HEK293 (cell line): ENCODE data around the gene PITPNC1.

Experiments used
- HIC1 ChIP-seq: fragments of 450-650 bp; formaldehyde crosslinking; IDR thresholded peaks from 2 replicates; pipeline ENCODE4 v1.5.1; 2016; ENCODE audit warnings: missing biosample characterization, missing genetic modification characterization
- HOXD13 ChIP-seq: sonication (generic); formaldehyde crosslinking; IDR thresholded peaks from 2 replicates; pipeline ENCODE4 v1.8.0; 2022; ENCODE audit warnings: missing genetic modification reagents, borderline replicate concordance
- KLF1 ChIP-seq: fragments of 450-650 bp; formaldehyde crosslinking; IDR thresholded peaks from 2 replicates; pipeline ENCODE4 v1.5.1; 2016; ENCODE audit warnings: missing biosample characterization, missing genetic modification characterization
- KLF7 ChIP-seq: fragments of 450-650 bp; formaldehyde crosslinking; IDR thresholded peaks from 2 replicates; pipeline ENCODE4 v1.5.1; 2016; ENCODE audit warnings: missing biosample characterization, missing genetic modification characterization, borderline replicate concordance
- PBX3 ChIP-seq: sonication (generic); formaldehyde crosslinking; IDR thresholded peaks from 2 replicates; pipeline ENCODE4 v1.8.1; 2022; ENCODE audit warnings: mild to moderate bottlenecking, moderate library complexity, missing genetic modification reagents
- PRDM2 ChIP-seq: fragments of 450-650 bp; formaldehyde crosslinking; IDR thresholded peaks from 2 replicates; pipeline ENCODE4 v1.5.1; 2016; ENCODE audit warnings: missing biosample characterization, missing genetic modification characterization, borderline replicate concordance
- ZBTB8A ChIP-seq: fragments of 450-650 bp; formaldehyde crosslinking; IDR thresholded peaks from 2 replicates; pipeline ENCODE4 v1.5.1; 2016; ENCODE audit warnings: missing biosample characterization, missing genetic modification characterization
- ZIC2 ChIP-seq: fragments of 450-650 bp; formaldehyde crosslinking; IDR thresholded peaks from 2 replicates; pipeline ENCODE4 v1.5.1; 2016; ENCODE audit warnings: missing biosample characterization, missing genetic modification characterization
- ZNF121 ChIP-seq: fragments of 450-650 bp; formaldehyde crosslinking; IDR thresholded peaks from 2 replicates; pipeline ENCODE4 v1.5.1; 2016; ENCODE audit warnings: missing biosample characterization, missing genetic modification characterization
- ZNF140 ChIP-seq: fragments of 450-650 bp; formaldehyde crosslinking; IDR thresholded peaks from 2 replicates; pipeline ENCODE4 v1.5.1; 2016; ENCODE audit warnings: missing biosample characterization, missing genetic modification characterization
- ZNF16 ChIP-seq: fragments of 450-650 bp; formaldehyde crosslinking; IDR thresholded peaks from 2 replicates; pipeline ENCODE4 v1.5.1; 2016; ENCODE audit warnings: low read depth, missing biosample characterization, missing genetic modification characterization
- ZNF239 ChIP-seq: fragments of 450-650 bp; formaldehyde crosslinking; IDR thresholded peaks from 2 replicates; pipeline ENCODE4 v1.5.1; 2016; ENCODE audit warnings: missing biosample characterization, missing genetic modification characterization
- ZNF248 ChIP-seq: fragments of 450-650 bp; formaldehyde crosslinking; IDR thresholded peaks from 2 replicates; pipeline ENCODE4 v1.5.1; 2017; ENCODE audit warnings: missing biosample characterization, missing genetic modification characterization
- ZNF266 ChIP-seq: fragments of 450-650 bp; formaldehyde crosslinking; IDR thresholded peaks from 2 replicates; pipeline ENCODE4 v1.5.1; 2016; ENCODE audit warnings: missing biosample characterization, missing genetic modification characterization, low read depth
- ZNF311 ChIP-seq: fragments of 450-650 bp; formaldehyde crosslinking; IDR thresholded peaks from 2 replicates; pipeline ENCODE4 v1.5.1; 2017; ENCODE audit warnings: missing biosample characterization, missing genetic modification characterization, borderline replicate concordance
- ZNF391 ChIP-seq: fragments of 450-650 bp; formaldehyde crosslinking; IDR thresholded peaks from 2 replicates; pipeline ENCODE4 v1.5.1; 2016; ENCODE audit warnings: low read depth, missing biosample characterization, missing genetic modification characterization, borderline replicate concordance
- ZNF473 ChIP-seq: fragments of 450-650 bp; formaldehyde crosslinking; IDR thresholded peaks from 2 replicates; pipeline ENCODE4 v1.5.1; 2017; ENCODE audit warnings: missing biosample characterization, missing genetic modification characterization
- ZNF610 ChIP-seq: fragments of 450-650 bp; formaldehyde crosslinking; IDR thresholded peaks from 2 replicates; pipeline ENCODE4 v1.5.1; 2016; ENCODE audit warnings: missing biosample characterization, missing genetic modification characterization, borderline replicate concordance
- ZNF664 ChIP-seq: fragments of 450-650 bp; formaldehyde crosslinking; IDR thresholded peaks from 2 replicates; pipeline ENCODE4 v1.5.1; 2016; ENCODE audit warnings: missing biosample characterization, missing genetic modification characterization
- ZNF76 ChIP-seq: fragments of 450-650 bp; formaldehyde crosslinking; IDR thresholded peaks from 2 replicates; pipeline ENCODE4; 2016; ENCODE audit warnings: low read depth, missing biosample characterization, missing genetic modification characterization, borderline replicate concordance
- ZNF777 ChIP-seq: fragments of 450-650 bp; formaldehyde crosslinking; IDR thresholded peaks from 2 replicates; pipeline ENCODE4 v1.5.1; 2017; ENCODE audit warnings: missing biosample characterization, missing genetic modification characterization, borderline replicate concordance
- ZSCAN18 ChIP-seq: fragments of 450-650 bp; formaldehyde crosslinking; IDR thresholded peaks from 2 replicates; pipeline ENCODE4 v1.5.1; 2016; ENCODE audit warnings: missing biosample characterization, missing genetic modification characterization
- TF ChIP-seq, protein P1 (sequence below): fragments of 450-650 bp; formaldehyde crosslinking; IDR thresholded peaks from 2 replicates; pipeline ENCODE4 v1.5.1; 2016; ENCODE audit warnings: missing biosample characterization, missing genetic modification characterization
- TF ChIP-seq, protein P2 (sequence below): fragments of 450-650 bp; formaldehyde crosslinking; IDR thresholded peaks from 2 replicates; pipeline ENCODE4 v1.5.1; 2016; ENCODE audit warnings: missing biosample characterization, missing genetic modification characterization

Gene PITPNC1

GRCh38 chr17:67491009-67491680 lies 114.1 kb downstream of the PITPNC1 start (continued):
- no peak; the same call in 1 of the 2 replicates for TF ChIP-seq ZBTB8A (tag by site-specific recombination)
- TF ChIP-seq ZNF266 = no peak
- TF ChIP-seq ZSCAN18 (tag by site-specific recombination) = no peak
- no peak for TF ChIP-seq ZNF777 (tag by site-specific recombination)
- no peak for TF ChIP-seq ZNF121 (tag by site-specific recombination)
- TF ChIP-seq KLF7 (tag by site-specific recombination) = no peak
- no peak for TF ChIP-seq ZNF16 (tag by site-specific recombination)
- peak; percentile 94 for TF ChIP-seq ZIC2 (tag by site-specific recombination)
- peak; percentile 91 for TF ChIP-seq HIC1 (tag by site-specific recombination)
- no peak for TF ChIP-seq ZNF610 (tag by site-specific recombination)
- no peak for TF ChIP-seq ZNF140 (tag by site-specific recombination)
- TF ChIP-seq ZNF239 (tag by site-specific recombination) = no peak
- no peak for TF ChIP-seq ZNF473
- TF ChIP-seq, protein P1, sequence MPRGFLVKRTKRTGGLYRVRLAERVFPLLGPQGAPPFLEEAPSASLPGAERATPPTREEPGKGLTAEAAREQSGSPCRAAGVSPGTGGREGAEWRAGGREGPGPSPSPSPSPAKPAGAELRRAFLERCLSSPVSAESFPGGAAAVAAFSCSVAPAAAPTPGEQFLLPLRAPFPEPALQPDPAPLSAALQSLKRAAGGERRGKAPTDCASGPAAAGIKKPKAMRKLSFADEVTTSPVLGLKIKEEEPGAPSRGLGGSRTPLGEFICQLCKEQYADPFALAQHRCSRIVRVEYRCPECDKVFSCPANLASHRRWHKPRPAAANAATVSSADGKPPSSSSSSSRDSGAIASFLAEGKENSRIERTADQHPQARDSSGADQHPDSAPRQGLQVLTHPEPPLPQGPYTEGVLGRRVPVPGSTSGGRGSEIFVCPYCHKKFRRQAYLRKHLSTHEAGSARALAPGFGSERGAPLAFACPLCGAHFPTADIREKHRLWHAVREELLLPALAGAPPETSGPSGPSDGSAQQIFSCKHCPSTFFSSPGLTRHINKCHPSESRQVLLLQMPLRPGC (tag by site-specific recombination) = peak; percentile 59
- TF ChIP-seq ZNF248 (tag by site-specific recombination) = no peak
- TF ChIP-seq PBX3 = no peak
- no peak for TF ChIP-seq KLF1 (tag by site-specific recombination)
- no peak for TF ChIP-seq PRDM2 (tag by site-specific recombination)
- TF ChIP-seq, protein P2, sequence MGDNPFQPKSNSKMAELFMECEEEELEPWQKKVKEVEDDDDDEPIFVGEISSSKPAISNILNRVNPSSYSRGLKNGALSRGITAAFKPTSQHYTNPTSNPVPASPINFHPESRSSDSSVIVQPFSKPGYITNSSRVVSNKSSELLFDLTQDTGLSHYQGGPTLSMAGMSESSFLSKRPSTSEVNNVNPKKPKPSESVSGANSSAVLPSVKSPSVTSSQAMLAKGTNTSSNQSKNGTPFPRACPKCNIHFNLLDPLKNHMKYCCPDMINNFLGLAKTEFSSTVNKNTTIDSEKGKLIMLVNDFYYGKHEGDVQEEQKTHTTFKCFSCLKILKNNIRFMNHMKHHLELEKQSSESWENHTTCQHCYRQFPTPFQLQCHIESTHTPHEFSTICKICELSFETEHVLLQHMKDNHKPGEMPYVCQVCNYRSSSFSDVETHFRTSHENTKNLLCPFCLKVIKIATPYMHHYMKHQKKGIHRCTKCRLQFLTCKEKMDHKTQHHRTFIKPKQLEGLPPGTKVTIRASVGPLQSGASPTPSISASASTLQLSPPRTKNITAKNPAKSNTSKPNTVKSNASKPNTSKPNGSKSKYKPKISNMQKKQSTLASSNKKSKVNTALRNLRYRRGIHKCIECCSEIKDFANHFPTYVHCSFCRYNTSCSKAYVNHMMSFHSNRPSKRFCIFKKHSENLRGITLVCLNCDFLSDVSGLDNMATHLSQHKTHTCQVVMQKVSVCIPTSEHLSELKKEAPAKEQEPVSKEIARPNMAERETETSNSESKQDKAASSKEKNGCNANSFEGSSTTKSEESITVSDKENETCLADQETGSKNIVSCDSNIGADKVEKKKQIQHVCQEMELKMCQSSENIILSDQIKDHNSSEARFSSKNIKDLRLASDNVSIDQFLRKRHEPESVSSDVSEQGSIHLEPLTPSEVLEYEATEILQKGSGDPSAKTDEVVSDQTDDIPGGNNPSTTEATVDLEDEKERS = no peak
- TF ChIP-seq ZNF311 (tag by site-specific recombination) = no peak
- TF ChIP-seq HOXD13 (CRISPR knock-in tag) = no peak
- TF ChIP-seq ZNF391 = no peak
- TF ChIP-seq ZNF76 = peak; percentile 77; the same call in 1 of the 2 replicates
- TF ChIP-seq ZNF664 (tag by site-specific recombination) = no peak
